Karpas-422 (cell line): Measurements from ENCODE around the gene SLC43A2. TPM values are rescaled to one million over a fixed set of nuclear protein-coding genes. Genes with fewer than 3 reads are reported as not detected.
"Not testable (repeated sequence)": the region's sequence is repeated elsewhere in the genome, so short reads cannot be mapped to it uniquely, and the experiment has no call there.

Experiments used
- DNase-seq: peaks from one replicate; pipeline ENCODE4 v3.0.0-alpha.2; 2015
- H2AFZ ChIP-seq: fragments of 200-600 bp; sonication (generic); 2 replicates; pipeline ENCODE4 v1.6.1; 2014; ENCODE audit warnings: antibody characterized with exemption, low read length, mixed read lengths
- H3K27ac ChIP-seq: fragments of 200-600 bp; sonication (generic); 2 replicates; pipeline ENCODE4 v1.5.1; 2014; ENCODE audit warnings: mild to moderate bottlenecking, low read length, moderate library complexity
- H3K27me3 ChIP-seq: fragments of 200-600 bp; sonication (generic); 2 replicates; pipeline ENCODE4 v1.6.1; 2014; ENCODE audit warnings: low read length, mixed read lengths
- H3K36me3 ChIP-seq: fragments of 200-600 bp; sonication (generic); 2 replicates; pipeline ENCODE4 v1.6.1; 2014; ENCODE audit warnings: low read length, mixed read lengths; ENCODE audit not compliant: insufficient read depth
- H3K4me1 ChIP-seq: fragments of 200-600 bp; sonication (generic); 2 replicates; pipeline ENCODE4 v1.6.1; 2014; ENCODE audit warnings: mild to moderate bottlenecking, low read length, mixed read lengths
- H3K4me2 ChIP-seq: fragments of 200-600 bp; sonication (generic); 2 replicates; pipeline ENCODE4 v1.6.1; 2014; ENCODE audit warnings: low read length, low read depth, mild to moderate bottlenecking; ENCODE audit not compliant: poor library complexity, severe bottlenecking
- H3K4me3 ChIP-seq: fragments of 200-600 bp; sonication (generic); 2 replicates; pipeline ENCODE4 v1.5.1; 2014; ENCODE audit warnings: mild to moderate bottlenecking, antibody characterized with exemption, low read length, mixed read lengths
- H3K79me2 ChIP-seq: fragments of 200-600 bp; sonication (generic); 2 replicates; pipeline ENCODE4 v1.6.1; 2014; ENCODE audit warnings: mild to moderate bottlenecking, low read length, mixed read lengths
- H3K9ac ChIP-seq: fragments of 200-600 bp; sonication (generic); 2 replicates; pipeline ENCODE4 v1.6.0; 2014; ENCODE audit warnings: low read length
- H3K9me2 ChIP-seq: fragments of 200-600 bp; sonication (generic), shearing (Covaris generic); replicated peaks from 2 replicates; pipeline ENCODE4 v1.6.0; 2014; ENCODE audit warnings: mild to moderate bottlenecking, low read length, moderate library complexity; ENCODE audit not compliant: insufficient read depth
- H3K9me3 ChIP-seq: fragments of 300-700, 200-600 bp; sonication (generic); 2 replicates; pipeline ENCODE4 v1.6.1; 2014; ENCODE audit warnings: low read length, mixed read lengths
- H4K20me1 ChIP-seq: fragments of 200-600 bp; sonication (generic); 2 replicates; pipeline ENCODE4 v1.6.1; 2014; ENCODE audit warnings: mild to moderate bottlenecking, antibody characterized with exemption, low read length, low read depth; ENCODE audit not compliant: insufficient read depth
- total RNA-seq: library from RNA; depleted of rRNA; stranded (reverse); fragments of >200 nt; shearing (Covaris generic); gene quantifications from 2 replicates; pipeline ENCODE4 v1.2.3, GENCODE V29; 2014; ENCODE audit warnings: low replicate concordance

SLC43A2 gene
- total RNA-seq, 1 experiment from 2014 or later, result 10.0 TPM

GRCh38 chr17:1573932-1574696 is 54.5 kb downstream of the SLC43A2 start:
- no peaks in the 10 kb centered on the region for H4K20me1 ChIP-seq
- H3K4me3 ChIP-seq, result no peak overlapping the region
- no peak overlapping the region for H2AFZ ChIP-seq
- H3K27ac ChIP-seq, result no peak overlapping the region
- peaks cover 10% of the 10 kb centered on the region for H3K4me1 ChIP-seq
- no peaks in the 10 kb centered on the region for H3K79me2 ChIP-seq
- no peak overlapping the region for H3K4me2 ChIP-seq
- no peaks in the 10 kb centered on the region for H3K36me3 ChIP-seq
- peak; percentile 92 for DNase-seq
- no peaks in the 10 kb centered on the region for H3K27me3 ChIP-seq
- no peaks in the 10 kb centered on the region for H3K9me3 ChIP-seq
- no peak overlapping the region for H3K9ac ChIP-seq
- H3K9me2 ChIP-seq, result no peaks in the 10 kb centered on the region

GRCh38 chr17:1572646-1573045 is 56.0 kb downstream of the SLC43A2 start:
- H3K4me2 ChIP-seq, H3K4me1 ChIP-seq, DNase-seq, H3K79me2 ChIP-seq, H3K9me3 ChIP-seq, H3K27me3 ChIP-seq, H3K4me3 ChIP-seq, H2AFZ ChIP-seq, H3K9me2 ChIP-seq, H3K27ac ChIP-seq, H3K36me3 ChIP-seq, H3K9ac ChIP-seq, H4K20me1 ChIP-seq: not testable (repeated sequence)

GRCh38 chr17:1571341-1571704 is 57.3 kb downstream of the SLC43A2 start:
- no peak for DNase-seq
- Histone ChIP-seq H3K4me3 (no peak overlapping the region), H3K79me2 (no peaks in the 10 kb centered on the region), H3K9ac (no peak overlapping the region), H3K27ac (no peak overlapping the region), H3K9me3 (no peaks in the 10 kb centered on the region), H3K4me2 (no peak overlapping the region), H2AFZ (no peak overlapping the region), H3K4me1 (peaks cover 6% of the 10 kb centered on the region), H3K9me2 (no peaks in the 10 kb centered on the region), H4K20me1 (no peaks in the 10 kb centered on the region), H3K27me3 (no peaks in the 10 kb centered on the region), H3K36me3 (no peaks in the 10 kb centered on the region)

GRCh38 chr17:1568950-1569810 is 59.5 kb downstream of the SLC43A2 start:
- H3K79me2 ChIP-seq, result no peaks in the 10 kb centered on the region
- no peak overlapping the region for H2AFZ ChIP-seq
- no peaks in the 10 kb centered on the region for H3K9me3 ChIP-seq
- H3K4me2 ChIP-seq, result no peak overlapping the region
- H3K4me1 ChIP-seq, result peaks cover 7% of the 10 kb centered on the region
- no peaks in the 10 kb centered on the region for H4K20me1 ChIP-seq
- DNase-seq, result no peak
- H3K4me3 ChIP-seq, result no peak overlapping the region
- no peak overlapping the region for H3K27ac ChIP-seq
- no peaks in the 10 kb centered on the region for H3K9me2 ChIP-seq
- no peak overlapping the region for H3K9ac ChIP-seq
- H3K27me3 ChIP-seq, result no peaks in the 10 kb centered on the region
- no peaks in the 10 kb centered on the region for H3K36me3 ChIP-seq

- Histone ChIP-seq H3K9me3 (no peaks in the 10 kb centered on the region), H2AFZ (peak overlapping the region; percentile 85), H3K27ac (no peak overlapping the region), H3K4me3 (peak overlapping the region; percentile 12; the same call in 1 of the 2 replicates), H3K36me3 (no peaks in the 10 kb centered on the region), H3K4me1 (peaks cover 13% of the 10 kb centered on the region), H3K79me2 (peaks cover 7% of the 10 kb centered on the region), H3K4me2 (peak overlapping the region; percentile 47), H3K9me2 (no peaks in the 10 kb centered on the region), H3K27me3 (no peaks in the 10 kb centered on the region), H4K20me1 (peaks cover 5% of the 10 kb centered on the region; the same call in 1 of the 2 replicates), H3K9ac (peak overlapping the region; percentile 48)
- no peak for DNase-seq
Observed at GRCh38 chr17:1566505-1567199, 62.0 kb downstream of the SLC43A2 start.

- H3K27ac ChIP-seq, result no peak overlapping the region
- no peak overlapping the region for H3K4me3 ChIP-seq
- peaks cover 12% of the 10 kb centered on the region for H4K20me1 ChIP-seq
- no peak overlapping the region for H2AFZ ChIP-seq
- no peak overlapping the region for H3K9ac ChIP-seq
- H3K27me3 ChIP-seq, result no peaks in the 10 kb centered on the region
- no peaks in the 10 kb centered on the region for H3K36me3 ChIP-seq
- no peak for DNase-seq
- peaks cover 21% of the 10 kb centered on the region for H3K4me1 ChIP-seq
- no peaks in the 10 kb centered on the region for H3K9me3 ChIP-seq
- H3K9me2 ChIP-seq, result no peaks in the 10 kb centered on the region
- H3K79me2 ChIP-seq, result peaks cover 15% of the 10 kb centered on the region
- no peak overlapping the region for H3K4me2 ChIP-seq
Observed at GRCh38 chr17:1565877-1566276, 62.8 kb downstream of the SLC43A2 start.

GRCh38 chr17:1563786-1564613 is 64.6 kb downstream of the SLC43A2 start:
- H2AFZ ChIP-seq, result no peak overlapping the region
- H3K79me2 ChIP-seq, result peaks cover 34% of the 10 kb centered on the region
- H3K27me3 ChIP-seq, result no peaks in the 10 kb centered on the region
- H4K20me1 ChIP-seq, result peaks cover 27% of the 10 kb centered on the region
- H3K4me3 ChIP-seq, result no peak overlapping the region
- H3K36me3 ChIP-seq, result no peaks in the 10 kb centered on the region
- no peaks in the 10 kb centered on the region for H3K9me2 ChIP-seq
- no peak overlapping the region for H3K27ac ChIP-seq
- no peak overlapping the region for H3K9ac ChIP-seq
- no peaks in the 10 kb centered on the region for H3K9me3 ChIP-seq
- no peak for DNase-seq
- H3K4me2 ChIP-seq, result no peak overlapping the region
- peaks cover 28% of the 10 kb centered on the region for H3K4me1 ChIP-seq
